ENCODE results near the gene WASF2. TPM values are rescaled to one million over a fixed set of nuclear protein-coding genes. Genes with fewer than 3 reads are reported as not detected.

WASF2 gene
- total and polyA plus RNA-seq, 2 of the 13 experiments (the other 11 are each of a cell fraction or from before 2014, with no cell fraction given) = 10.4 to 27.7 TPM

GRCh38 chr1:27527890-27528817 lies 38.2 kb upstream of the WASF2 start:
- Histone ChIP-seq H2AFZ (ENCODE audit: low read length) (no peak overlapping the region), H3K4me3 (replicated peaks in 1 of 3; ENCODE audit: insufficient read depth in 1 of 3, low read depth in 2 of 3, low read length in 3 of 3) (peak overlapping the region; percentile 56 to 79 (median 60)), H3K9ac (ENCODE audit: insufficient read depth, low read depth, low read length) (peak overlapping the region; percentile 64), H3K27ac (ENCODE audit: extremely low read length, insufficient read depth, low read length) (no peak overlapping the region), H3K9me3 (ENCODE audit: low read length) (no peaks in the 10 kb centered on the region), H3K4me1 (ENCODE audit: insufficient read depth, low read length) (peaks cover 62% of the 10 kb centered on the region), H3K79me2 (ENCODE audit: insufficient read depth, low read length) (no peaks in the 10 kb centered on the region), H3K4me2 (ENCODE audit: low read depth, low read length) (peak overlapping the region; percentile 100), H3K36me3 (replicated peaks in 1 of 2; ENCODE audit: control insufficient read depth in 1 of 2, insufficient read depth in 2 of 2, low read length in 2 of 2) (no peaks in the 10 kb centered on the region), H4K20me1 (ENCODE audit: insufficient read depth, low read length) (no peaks in the 10 kb centered on the region), H3K27me3 (ENCODE audit: control insufficient read depth in 1 of 2, insufficient read depth in 2 of 2, low read length in 2 of 2) (no peaks in the 10 kb centered on the region)
- DNase-seq (ENCODE audit: low spot score) = no peak
- CTCF ChIA-PET (ENCODE audit: low intra/inter-chr PET ratio, low total read pairs) = no interaction called here
- in situ Hi-C loops (cut with HindIII; ENCODE audit: extremely low pct_ligation_motif_present, low pct_unique_long_range_greater_than_20kb) (no loop called here), intact Hi-C loops (cut with micrococcal nuclease; ENCODE audit: unreplicated experiment) (loop anchor here (5.0 kb wide), 1 partner anchor 44 kb away; no protein-coding TSS in a partner anchor)
- peak; percentile 66 for ATAC-seq
- no TSS peak for BruUV-seq (replicated peaks)
- POLR2A ChIA-PET = interaction anchor here (1.1 to 1.9 kb wide), 7 partner anchors 14 to 55 kb away, joined by 3 to 6 read pairs (median 5); no protein-coding TSS in a partner anchor
- no peak for FAIRE-seq
- 8% methylated on average over 5 of the region's 71 CpGs for WGBS (ENCODE audit: low lambda C conversion rate)
- TF ChIP-seq GMEB2 (CRISPR knock-in tag; IDR thresholded peaks at IDR 0.05; ENCODE audit: low read depth) (peak; percentile 59; the same call in 1 of the 2 replicates), KLF16 (CRISPR knock-in tag; IDR thresholded peaks at IDR 0.05) (0 out of 4 replicates have a peak, but pooled peaks of 1 of the 2 experiments have one; percentile 30), ETV6 (CRISPR knock-in tag; conservative IDR thresholded peaks at IDR 0.05) (0 out of 2 replicates have a peak, but pooled peaks have one; percentile 34), NFYB (CRISPR knock-in tag; IDR thresholded peaks at IDR 0.05) (0 out of 2 replicates have a peak, but pooled peaks have one; percentile 10), ATF6 (CRISPR knock-in tag; conservative IDR thresholded peaks at IDR 0.05) (no peak), ZNF503 (CRISPR knock-in tag; IDR thresholded peaks at IDR 0.05) (no peak), ZC3H13 (CRISPR knock-in tag; IDR thresholded peaks at IDR 0.05) (no peak), HNRNPLL (IDR thresholded peaks at IDR 0.05; ENCODE audit: low read depth, low read length, poor library complexity, severe bottlenecking) (peak; percentile 97), TMF1 (CRISPR knock-in tag; IDR thresholded peaks at IDR 0.05; ENCODE audit: low read depth) (0 out of 2 replicates have a peak, but pooled peaks have one; percentile 43), POGK (CRISPR knock-in tag; conservative IDR thresholded peaks at IDR 0.05) (0 out of 2 replicates have a peak, but pooled peaks have one; percentile 28), ZNF790 (CRISPR knock-in tag; IDR thresholded peaks at IDR 0.05; ENCODE audit: borderline replicate concordance) (0 out of 2 replicates have a peak, but pooled peaks have one; percentile 55), POGZ (CRISPR knock-in tag; IDR thresholded peaks at IDR 0.05) (peak; percentile 15; the same call in 1 of the 2 replicates), AGO2 (optimal IDR thresholded peaks at IDR 0.05; ENCODE audit: low read depth, low read length) (peak; percentile 79)
